Measurements from ENCODE around the gene GMIP. TPM values are rescaled to one million over a fixed set of nuclear protein-coding genes. Genes with fewer than 3 reads are reported as not detected.
A peak's percentile ranks its signal among the peaks of the same experiment; 100 is the strongest.

Gene GMIP
- total RNA-seq, 1 donor from 2014 or later = 3.7 TPM

DNA sequence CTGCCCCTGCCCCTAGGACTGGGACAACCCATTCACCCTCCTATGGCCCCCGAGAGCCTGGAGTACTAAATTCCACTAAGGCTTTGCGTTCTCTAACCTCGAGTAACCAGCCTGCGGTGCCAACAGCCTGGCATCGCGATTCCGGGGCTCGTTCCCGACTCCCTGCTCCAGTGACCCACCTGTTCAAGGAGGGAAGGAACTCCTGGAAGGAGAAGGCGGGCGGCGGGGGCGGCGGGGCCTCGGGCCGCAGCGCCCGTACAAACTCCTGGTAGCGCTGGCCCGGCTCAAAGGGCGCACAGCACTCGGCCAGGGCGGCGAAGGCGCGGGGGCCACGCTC is 6.3 kb downstream of the GMIP start:
- no peak for DNase-seq (ENCODE audit: low spot score)
- no peak for ATAC-seq

DNA sequence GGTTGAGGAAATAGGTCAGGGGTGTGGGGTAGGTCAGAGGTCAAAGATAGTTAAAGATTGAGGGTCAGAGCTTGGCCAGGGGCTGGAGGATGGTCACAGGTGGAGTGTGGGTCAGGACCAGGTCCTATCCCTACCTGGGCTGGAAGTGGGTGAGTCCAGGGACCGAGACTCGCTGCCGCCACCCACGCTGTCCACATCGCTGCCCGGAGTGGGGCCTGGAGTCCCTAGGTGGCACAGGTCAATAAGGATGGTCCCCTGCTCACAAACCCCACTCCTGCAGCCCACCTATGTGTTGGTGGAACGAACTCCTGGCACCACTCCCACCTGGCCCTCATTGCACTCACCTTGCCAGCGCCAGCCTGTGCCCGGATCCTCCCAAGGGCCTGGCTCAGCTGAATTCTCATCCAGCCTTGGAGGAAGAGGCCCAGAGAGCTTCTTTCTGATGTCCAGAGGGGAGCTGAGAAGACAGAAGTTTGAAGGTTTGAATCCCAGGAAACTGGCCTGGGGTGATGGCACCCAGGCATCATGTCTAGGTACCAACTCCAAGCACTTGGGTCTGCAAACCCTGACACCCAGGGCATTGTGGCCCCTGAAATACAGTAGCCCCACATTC is 6.8 kb downstream of the GMIP start:
- no peak for ATAC-seq
- no peak for DNase-seq (ENCODE audit: low spot score)

DNA sequence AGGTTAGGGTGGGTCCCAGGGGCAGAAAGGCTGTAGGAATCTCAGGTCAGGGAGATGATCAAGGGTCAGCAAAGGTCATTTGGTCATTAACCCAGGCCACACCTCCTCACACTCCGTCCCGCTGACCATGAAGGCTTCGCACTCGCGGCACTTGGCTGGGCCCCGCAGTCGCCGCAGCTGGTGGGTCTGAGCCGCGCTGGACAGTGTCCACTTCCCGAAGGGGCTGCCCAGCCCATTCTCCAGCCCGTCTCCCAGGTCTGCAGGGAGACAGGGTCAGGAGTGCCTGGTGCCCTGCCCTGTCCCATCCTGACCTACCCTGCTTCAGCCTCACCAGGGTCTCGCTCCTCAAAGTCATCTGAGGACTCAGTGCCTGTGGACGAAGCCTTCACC is 8.1 kb downstream of the GMIP start:
- no peak for ATAC-seq

DNA sequence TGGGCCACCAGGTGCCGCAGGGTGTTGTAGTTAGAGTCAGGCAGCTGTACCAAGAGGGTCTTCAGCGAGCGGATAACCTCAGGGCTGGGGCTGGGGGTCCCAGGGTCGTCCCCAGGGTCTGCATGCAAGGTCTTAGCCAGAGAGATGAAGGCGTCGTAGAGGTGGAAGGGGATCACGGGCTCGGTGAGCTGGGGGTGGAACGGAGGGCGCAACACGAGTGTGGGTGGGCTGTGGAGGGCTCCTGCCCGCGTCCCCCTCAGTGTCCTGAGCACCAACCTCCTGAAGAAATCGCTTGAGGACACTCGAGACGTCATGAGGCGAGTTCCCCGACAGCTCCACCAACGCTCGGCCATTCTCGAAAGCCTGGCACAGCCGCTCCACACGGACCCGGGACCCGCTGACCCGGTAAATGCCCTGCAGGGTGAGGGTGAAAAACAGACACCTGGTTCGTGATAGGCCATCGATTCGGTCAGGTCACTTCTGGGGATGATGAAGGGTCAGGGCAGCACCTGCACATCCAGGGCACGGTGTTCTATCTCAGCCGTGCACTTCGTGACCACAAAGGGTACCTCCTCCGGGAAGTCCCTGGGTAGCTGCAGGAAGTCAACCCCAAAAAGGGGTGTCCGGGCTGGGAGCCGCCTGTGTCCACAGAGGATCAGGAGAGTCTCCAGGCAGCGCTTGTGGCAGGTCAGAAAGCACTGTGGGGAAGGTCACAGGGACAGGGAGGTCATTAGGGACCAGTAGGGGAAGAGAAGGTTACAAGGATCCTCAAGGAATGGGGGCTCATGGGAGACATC is 8.7 kb downstream of the GMIP start:
- ATAC-seq (no peak), DNase-seq (ENCODE audit: low spot score) (no peak)

More for the DNA sequence above, 8.1 kb downstream of the GMIP start:
- no peak for DNase-seq (ENCODE audit: low spot score)

DNA sequence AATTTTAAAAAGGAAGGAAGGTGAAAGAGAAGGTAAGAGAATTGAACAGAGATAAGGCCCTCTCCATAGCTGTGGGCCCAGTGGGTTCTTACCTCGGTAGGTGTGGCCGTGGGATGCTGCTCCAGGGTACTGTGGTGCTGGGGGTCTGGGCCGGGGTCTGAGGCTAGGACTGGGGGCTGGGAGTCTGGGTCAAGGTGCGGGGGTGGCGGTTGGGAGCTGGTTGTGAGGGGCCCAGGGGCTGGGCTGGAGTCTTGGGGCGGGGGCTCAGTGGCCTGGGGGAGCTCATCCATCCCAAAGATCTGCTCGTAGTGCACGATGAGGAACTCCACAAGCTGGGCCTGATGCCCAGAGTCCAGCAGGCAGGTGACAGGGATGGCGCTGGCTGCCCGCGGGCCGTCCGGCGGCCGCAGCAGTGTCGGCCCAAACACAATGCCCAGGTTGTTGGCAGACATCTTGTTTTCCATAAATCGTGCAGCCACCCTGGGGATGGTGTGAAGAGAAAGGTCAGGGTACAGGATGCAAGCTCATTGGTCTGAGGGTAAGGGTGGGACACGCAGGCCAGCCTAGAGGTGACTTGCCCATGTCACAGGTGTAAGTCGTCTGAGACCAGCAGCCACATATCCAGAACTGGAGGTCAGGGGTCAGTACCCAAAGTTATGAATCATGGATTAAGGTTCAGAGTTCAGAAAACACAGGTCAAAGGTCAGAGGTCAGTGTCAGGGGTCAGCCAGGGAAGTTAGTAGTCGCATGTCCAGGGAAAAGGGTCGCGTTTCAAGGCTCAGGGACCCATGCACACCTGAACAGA is 9.5 kb downstream of the GMIP start:
- ATAC-seq = no peak
- no peak for DNase-seq (ENCODE audit: low spot score)

DNA sequence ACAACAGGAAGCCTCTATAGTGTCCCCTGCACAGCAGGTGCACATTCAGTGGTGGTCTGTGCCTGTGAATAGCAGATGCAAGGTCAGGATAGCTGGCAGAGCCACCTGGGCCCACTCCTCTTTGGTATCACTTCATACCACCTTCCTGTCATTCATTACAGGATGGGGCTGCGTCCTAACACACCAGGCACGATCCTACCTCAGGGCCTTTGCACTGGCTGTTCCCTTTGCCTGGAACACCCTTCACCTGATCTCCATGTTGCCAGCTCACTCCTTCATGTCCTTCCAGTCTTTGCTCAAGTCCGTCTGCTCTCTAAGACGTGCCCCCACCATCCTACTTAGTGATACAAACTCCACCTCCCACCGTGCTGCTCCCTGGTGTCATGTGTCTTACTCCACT is 10.8 kb downstream of the GMIP start:
- DNase-seq (ENCODE audit: low spot score) (no peak), ATAC-seq (no peak)

DNA sequence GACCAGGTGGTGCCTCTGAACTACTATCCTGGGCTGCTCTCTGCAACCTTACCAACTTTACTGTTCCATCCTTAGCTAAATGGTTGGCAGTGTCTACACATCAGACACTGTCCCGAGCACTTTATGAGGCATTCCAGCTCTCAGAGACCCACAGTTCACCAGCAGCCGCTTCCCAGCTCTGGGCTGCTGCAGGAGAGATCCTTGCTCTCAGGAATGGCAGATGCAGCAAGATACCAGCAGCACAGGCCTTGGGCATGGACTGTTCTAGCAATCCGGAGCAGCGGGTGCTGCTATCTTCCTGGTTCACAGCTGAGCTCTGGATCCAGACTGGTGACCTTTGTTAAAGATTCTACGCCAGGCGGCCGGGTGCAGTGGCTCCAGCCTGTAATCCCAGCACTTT is 12.1 kb downstream of the GMIP start:
- ATAC-seq = no peak
- DNase-seq (ENCODE audit: low spot score) = no peak

DNA sequence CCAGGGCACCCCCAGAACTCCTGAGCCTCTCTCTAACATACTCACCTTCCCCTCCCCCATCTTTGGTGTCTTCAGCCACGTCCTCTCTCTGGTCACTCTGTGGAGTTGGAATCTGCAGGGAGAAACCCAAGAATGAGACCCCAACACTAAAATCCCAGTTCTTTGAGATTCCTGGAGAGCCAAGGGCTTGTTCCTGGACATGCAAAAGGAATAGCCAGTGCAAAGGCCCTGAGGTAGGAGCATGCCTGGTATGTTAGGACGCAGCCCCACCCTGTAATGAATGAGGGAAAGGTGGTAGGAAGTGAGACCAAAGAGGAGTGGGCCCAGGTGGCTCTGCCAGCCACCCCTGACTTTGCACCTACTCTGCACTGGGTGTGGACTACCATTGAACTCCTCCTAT is 13.0 kb downstream of the GMIP start:
- ATAC-seq (no peak), DNase-seq (ENCODE audit: low spot score) (no peak)

DNA sequence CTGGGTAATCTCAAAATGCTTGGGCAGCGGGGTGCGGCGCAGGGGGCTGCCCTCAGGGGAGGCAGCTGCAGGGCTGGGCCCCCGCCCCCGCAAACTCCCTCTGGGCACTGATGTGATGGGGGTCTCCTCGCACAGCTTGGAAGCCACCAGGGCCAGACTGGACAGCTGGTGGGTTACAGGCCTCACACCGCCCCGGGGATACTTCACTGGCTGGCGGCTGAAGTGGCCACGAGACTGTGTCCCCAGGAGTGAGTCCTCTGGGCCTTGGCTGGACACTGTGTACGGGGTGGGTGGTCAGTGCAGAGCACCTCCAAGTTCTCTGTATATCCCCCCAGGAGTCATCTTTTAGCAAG is 13.4 kb downstream of the GMIP start:
- ATAC-seq (no peak), DNase-seq (ENCODE audit: low spot score) (no peak)

DNA sequence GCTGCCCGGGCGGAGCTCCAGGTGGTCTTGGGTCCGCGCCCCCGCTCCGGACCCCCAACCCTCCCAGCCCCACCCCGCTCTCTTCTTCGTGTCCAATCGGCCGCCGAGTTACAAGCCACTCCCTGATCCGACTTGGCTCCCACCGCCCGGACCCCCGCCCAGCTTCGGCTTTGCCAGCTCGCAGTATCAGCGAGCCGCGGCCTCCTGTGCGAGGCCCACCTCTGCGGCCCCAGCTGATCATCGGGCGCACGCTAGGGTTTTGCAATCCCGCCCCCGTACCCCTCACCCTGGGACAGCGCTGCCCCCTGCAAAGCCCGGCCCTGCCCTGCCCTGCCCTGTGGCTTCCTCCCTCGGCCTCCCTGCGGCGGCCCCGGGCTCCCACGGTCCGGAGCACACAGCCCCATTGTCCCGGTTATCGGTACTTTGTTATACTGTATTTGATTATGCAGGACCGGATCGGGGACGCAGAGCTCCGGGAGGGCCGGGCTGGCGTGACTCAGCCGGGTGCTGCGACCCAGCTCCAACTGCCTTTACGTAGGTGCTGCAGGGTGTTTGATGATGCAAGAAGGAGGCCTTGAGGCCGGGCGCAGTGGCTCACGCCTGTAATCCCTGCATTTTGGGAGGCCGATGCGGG is 14.8 kb downstream of the GMIP start:
- no peak for ATAC-seq
- no peak for DNase-seq (ENCODE audit: low spot score)

DNA sequence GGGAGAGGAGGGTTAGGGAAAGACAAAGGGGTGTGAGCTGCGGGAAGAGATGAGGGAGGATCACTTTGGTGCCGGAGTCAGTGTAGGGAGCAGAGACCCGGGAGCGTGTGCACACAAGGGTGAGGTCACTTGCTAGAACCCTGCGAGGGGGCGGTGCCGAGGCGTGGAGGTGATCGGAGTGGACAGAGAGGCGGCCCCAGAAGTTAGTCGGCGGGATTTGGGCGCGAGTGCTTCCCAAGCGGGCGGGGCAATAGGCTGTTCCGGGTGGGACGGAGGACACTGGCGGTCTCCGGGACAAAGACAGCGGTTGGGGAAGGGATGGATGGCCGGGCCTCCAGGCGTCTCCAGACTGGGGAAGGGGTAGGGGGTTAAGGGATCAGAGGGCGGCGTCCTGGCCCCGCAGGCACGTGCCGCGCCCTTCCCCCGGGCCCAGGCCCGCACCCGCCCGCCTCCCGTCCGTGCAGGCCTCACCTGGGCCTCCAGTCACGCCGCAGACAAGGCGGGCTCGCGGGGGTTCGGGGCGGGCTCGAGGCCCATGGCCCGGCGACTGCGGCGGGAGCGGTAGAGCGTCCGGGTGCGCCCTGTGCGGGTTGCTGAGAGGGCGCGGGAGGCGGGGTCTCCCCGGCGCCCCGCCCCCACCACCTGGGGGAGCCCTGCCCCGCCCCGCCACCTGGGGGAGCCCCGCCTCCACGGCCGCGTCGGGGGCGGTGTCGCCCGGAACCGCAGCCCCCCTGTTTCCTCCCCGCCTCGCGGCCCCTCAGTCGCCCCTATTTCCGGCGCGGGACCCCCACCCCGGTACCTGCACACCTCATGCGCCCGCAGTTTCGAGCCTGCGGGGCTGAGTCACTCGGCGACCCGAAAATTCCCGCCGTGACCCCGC is 15.6 kb downstream of the GMIP start, which contains the start of gene LPAR2:
LPAR2 (minus strand) TSS at position 600 of the 880 bp plus-strand sequence. CDS start 945 bp downstream, outside the sequence.
- no peak for DNase-seq (ENCODE audit: low spot score)
- peak; percentile 71 for ATAC-seq

DNA sequence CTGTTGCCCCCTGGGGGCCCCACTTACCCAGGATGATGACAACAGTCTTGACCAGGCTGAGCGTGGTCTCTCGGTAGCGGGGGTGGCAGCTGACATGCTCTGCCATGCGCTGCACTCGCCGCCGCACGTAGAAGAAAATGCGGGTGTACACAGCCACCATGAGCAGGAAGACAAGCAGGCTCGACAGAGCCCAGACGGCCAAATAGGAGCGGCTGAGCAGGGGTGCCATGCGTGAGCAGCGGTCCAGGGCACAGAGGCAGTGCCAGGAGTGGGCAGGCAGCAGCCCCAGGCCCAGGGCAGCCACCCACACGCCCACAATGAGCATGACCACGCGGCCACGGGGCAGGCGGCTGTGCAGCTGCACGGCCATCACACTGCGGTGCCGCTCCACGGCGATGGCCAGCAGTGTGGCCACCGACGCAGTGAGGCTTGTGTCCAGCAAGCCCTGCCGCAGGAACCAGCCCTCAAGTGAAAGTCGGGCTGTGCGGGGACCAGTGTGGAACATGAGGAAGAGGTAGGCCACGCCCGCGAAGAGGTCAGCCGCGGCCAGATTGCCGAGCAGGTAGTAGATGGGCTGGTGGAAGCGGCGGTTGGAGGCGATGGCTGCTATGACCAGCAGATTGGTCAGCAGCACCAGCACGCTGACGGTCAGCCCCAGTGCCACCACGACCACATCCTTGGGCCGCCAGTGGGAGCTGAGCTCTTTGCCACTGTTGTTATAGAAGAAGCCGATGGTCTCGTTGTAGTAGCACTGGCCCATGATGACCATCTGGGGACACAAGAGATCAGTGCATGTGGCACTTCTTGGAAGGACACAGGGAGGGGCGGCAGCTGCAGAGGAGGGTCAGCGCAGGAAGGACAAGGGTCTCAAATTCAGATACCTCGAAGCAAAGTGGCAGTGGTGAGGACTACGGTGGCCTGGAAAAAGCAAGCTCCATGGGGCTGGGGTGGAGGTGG is 16.7 kb downstream of the GMIP start:
- DNase-seq (ENCODE audit: low spot score) = no peak
- ATAC-seq = no peak

DNA sequence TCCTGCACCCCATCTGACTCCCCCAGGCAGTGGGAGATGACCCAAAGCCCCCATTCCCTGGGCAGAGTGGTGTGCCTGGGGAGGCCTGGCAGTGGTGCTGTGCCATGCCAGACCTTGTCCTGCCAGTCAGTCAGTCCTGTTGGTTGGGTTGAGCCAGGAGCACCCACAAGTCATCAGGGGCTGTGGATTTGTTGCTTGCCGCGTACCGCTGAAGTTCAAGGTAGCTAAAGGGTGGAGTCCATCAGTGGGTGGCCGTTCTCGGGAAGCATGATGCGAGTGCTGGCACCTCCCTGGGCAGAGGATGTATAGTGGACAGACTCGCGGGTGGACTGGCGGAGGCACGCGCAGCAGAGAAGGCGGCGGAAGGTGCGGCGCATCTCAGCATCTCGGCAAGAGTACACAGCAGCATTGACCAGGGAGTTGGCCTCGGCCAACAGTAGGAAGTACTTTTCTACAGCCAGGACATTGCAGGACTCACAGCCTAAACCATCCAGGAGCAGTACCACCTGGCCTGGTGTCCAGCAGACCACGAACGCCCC is 19.4 kb downstream of the GMIP start:
- ATAC-seq (no peak), DNase-seq (ENCODE audit: low spot score) (no peak)

DNA sequence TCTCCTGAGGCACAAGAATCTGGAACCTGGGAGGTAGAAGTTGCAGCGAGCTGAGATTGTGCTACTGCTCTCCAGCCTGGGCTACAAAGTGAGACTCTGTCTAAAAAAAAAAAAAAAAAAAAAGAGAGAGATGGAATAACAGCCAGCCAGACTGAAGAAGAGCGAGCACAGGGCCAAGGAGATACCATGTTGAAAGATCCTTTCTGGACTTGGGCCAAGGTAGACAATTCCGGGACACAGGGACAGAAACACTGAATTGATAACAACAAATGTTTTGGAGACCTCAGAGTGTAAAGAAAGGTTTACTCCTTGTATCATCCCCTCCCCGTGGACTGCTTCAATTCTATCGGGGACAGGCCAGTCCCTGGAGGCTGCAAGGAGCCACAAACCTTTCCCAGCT is 20.1 kb downstream of the GMIP start:
- DNase-seq (ENCODE audit: low spot score) (no peak), ATAC-seq (no peak)

DNA sequence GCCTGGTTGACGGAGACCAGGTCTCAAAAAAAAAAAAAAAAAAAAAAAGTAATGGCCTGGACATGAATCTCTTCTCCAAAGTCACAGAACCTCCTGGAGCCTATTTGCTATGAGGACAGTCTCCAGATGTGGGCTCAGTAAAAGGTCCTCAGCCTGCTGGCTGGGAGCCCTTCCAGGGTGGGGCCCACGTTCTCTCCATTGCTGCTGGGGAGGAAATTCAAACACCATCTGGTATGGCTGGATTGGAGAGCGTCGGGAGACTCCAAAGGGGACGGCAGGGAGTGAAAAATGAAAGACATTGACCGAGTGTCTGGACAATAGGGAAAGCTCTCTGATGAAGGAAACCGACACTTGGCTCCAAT is 23.6 kb downstream of the GMIP start:
- ATAC-seq (no peak), DNase-seq (ENCODE audit: low spot score) (no peak)

DNA sequence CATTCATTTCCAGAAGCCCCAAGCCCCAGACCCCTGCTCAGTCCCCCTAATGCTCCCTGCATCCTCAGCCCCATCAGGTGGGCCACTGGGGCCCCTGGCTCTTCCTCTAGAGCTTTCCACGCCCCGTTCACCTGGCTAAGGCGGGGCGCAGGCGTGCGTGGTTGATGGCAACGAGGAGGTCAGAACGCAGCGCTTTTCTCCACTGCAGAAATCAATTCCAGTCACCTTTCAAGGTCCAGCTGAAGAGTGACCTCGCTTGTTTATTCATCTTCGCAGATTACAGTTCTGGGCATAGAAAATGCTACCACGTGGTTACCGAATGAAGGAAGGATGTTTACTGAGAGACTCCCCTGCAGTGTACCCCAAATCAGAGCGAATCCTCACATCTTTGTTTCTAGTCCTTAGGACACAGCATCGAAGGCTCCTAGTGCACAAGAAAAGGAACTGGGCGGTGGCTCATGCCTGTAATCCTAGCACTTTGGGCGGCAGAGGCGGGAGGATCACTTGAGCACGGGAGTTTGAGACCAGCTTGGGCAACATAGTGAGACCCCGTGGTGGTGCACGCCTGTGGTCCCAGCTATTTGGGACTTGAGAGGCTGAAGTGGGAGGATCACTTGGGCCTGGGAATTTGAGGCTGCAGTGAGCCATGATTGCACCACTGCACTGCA is 24.1 kb downstream of the GMIP start:
- DNase-seq (ENCODE audit: low spot score) (no peak), ATAC-seq (no peak)

DNA sequence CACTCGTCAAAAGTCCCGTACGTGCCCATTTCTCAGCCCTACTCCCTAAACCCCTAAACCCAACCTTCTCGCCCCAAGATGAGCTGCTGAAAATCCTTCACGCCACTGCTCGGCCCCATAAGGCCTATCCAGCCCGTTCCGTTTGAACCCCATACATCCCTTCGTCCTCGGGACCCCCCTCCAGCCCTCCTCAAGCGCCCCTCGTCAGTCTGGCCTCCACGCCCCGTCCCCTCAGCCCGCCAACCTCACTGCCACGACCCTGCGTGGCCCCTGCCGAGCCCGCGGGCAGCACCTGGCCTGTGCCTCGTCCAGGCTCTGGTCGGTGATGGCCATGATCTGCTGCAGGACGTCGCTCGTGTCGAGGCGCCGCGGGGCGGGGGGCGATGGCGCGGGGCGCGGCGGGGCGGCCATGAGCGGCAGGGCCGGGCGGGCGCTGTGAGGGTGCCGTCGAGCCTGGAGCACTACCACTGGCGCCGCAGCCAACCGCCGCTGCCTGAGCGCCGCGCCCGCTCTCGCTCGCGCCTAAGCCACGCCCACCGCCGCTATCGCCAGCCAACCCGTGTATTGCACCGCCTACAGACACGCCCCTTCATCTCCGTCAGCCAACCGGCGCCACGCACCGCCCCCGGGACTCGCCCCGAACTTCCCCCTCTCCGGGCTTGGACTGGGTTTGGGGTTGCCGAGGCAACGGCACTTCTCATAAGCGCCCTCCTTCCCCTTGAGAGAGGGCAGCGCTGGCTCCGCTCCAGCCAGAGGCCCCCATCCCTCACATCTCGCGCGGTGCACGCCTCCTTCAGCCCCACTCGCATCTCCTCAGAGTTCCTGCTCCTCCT is 25.0 kb downstream of the GMIP start, which contains the start of gene PBX4:
PBX4 (minus strand) TSS at position 469 of the 833 bp plus-strand sequence; CDS start at position 411, 58 bp downstream.
- ATAC-seq = peak; percentile 95
- peak; percentile 83 for DNase-seq (ENCODE audit: low spot score)

DNA sequence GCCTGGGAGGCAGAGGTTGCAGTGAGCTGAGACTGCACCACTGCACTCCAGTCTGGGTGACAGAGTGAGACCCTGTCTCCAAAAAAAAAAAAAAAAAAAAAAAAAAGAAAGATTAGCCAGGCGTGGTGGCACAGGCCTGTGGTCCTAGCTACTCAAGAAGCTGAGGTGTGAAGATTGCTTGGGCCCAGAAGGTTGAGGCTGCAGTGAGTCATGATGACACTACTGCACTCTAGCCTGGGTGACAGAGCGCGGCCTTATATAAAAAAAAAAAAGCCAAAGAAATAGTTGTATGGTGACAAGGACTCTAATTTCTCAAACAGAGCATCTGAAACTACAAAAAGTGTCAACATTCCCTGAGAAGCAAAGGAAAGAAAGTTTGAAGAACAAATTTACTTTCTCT is 28.4 kb downstream of the GMIP start:
- no peak for DNase-seq (ENCODE audit: low spot score)
- ATAC-seq = no peak
